Measurements from ENCODE around the gene CCK. TPM values are rescaled to one million over a fixed set of nuclear protein-coding genes. Genes with fewer than 3 reads are reported as not detected.

CCK gene
- polyA plus RNA-seq, 3 donors, result not detected

DNA sequence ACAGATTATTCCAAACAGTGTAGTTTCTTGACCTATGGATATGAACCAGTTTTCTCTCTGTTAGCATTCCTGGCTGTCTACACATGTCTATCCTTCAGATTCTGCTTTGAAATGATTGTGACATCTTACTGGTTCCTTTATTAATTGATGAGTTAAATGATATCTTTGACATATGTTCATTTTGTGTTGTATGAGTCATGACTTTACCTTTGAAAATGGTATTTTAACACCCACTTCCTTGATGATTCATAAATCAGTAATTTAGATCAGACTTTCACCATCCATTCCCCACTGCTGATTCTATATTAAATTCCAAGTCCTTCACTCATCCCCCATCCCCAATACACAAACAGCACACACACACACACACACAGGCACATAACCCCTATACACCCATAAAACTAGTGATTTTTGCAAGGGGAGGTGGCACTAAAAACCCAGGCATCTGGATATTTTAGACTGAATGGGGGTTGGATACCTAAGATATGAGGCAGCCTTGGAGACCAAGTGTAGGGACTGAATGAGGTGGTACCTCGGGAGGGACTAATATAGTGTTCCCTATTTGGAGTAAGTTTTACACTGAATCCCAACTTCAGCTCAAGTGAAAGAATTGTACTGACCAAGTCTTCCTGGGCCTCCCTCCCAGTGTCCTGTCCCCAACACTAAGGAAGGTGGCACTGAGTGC, 9.7 kb downstream of the CCK start:
- no CpG with 5 or more reads among the region's 1 CpG for WGBS (ENCODE audit: insufficient coverage)
- H2AFZ ChIP-seq (ENCODE audit: insufficient read depth, low read depth, low read length, poor library complexity, severe bottlenecking), result no peak overlapping the region

DNA sequence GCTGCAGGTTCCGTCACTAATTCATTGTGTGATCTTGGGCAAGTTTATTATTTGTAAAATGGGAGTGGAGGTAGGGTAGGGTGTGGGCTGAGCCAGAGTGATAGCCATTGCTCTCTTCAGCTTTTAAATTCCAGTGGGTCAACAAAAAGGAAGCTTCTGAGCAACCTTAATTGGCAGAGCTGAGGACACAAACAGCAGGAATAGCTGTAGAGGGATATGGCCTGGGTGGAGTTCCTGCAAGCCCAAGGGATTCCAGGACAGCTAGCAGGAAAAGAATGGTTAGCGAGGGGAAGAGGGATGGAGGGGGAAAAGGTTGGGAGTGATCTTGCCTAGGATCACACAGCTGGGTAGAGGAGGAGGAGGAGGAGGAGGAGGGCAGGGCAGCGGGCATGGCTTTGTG, 11.4 kb downstream of the CCK start:
- Histone ChIP-seq H3K4me2 (replicated peaks; ENCODE audit: extremely low read depth, low read length, poor library complexity, severe bottlenecking) (no peak overlapping the region), H3K36me3 (replicated peaks in 1 of 2; ENCODE audit: control insufficient read depth in 1 of 2, insufficient read depth in 2 of 2, low read length in 2 of 2) (no peaks in the 10 kb centered on the region), H3K4me3 (replicated peaks in 1 of 3; ENCODE audit: low read depth in 2 of 3, low read length in 3 of 3) (no peak overlapping the region), H3K9ac (ENCODE audit: insufficient read depth, low read length, poor library complexity, severe bottlenecking) (no peak overlapping the region), H3K4me1 (ENCODE audit: control insufficient read depth in 1 of 2, insufficient read depth in 2 of 2, low read length in 2 of 2) (no peaks in the 10 kb centered on the region), H3K27me3 (ENCODE audit: control insufficient read depth in 2 of 2, insufficient read depth in 2 of 2, low read length in 2 of 2) (peaks cover 1 to 6% of the 10 kb centered on the region in 2 donors), H3K9me3 (replicated peaks in 1 of 2; ENCODE audit: control insufficient read depth in 1 of 2, insufficient read depth in 1 of 2, low read length in 2 of 2) (no peaks in the 10 kb centered on the region), H3K79me2 (ENCODE audit: insufficient read depth, low read length) (no peaks in the 10 kb centered on the region), H2AFZ (ENCODE audit: insufficient read depth, low read depth, low read length, poor library complexity, severe bottlenecking) (no peak overlapping the region), H4K20me1 (ENCODE audit: insufficient read depth, low read length) (no peaks in the 10 kb centered on the region), H3K27ac (ENCODE audit: low read depth in 1 of 2, low read length in 2 of 2) (no peak overlapping the region)
- TF ChIP-seq, protein P1, sequence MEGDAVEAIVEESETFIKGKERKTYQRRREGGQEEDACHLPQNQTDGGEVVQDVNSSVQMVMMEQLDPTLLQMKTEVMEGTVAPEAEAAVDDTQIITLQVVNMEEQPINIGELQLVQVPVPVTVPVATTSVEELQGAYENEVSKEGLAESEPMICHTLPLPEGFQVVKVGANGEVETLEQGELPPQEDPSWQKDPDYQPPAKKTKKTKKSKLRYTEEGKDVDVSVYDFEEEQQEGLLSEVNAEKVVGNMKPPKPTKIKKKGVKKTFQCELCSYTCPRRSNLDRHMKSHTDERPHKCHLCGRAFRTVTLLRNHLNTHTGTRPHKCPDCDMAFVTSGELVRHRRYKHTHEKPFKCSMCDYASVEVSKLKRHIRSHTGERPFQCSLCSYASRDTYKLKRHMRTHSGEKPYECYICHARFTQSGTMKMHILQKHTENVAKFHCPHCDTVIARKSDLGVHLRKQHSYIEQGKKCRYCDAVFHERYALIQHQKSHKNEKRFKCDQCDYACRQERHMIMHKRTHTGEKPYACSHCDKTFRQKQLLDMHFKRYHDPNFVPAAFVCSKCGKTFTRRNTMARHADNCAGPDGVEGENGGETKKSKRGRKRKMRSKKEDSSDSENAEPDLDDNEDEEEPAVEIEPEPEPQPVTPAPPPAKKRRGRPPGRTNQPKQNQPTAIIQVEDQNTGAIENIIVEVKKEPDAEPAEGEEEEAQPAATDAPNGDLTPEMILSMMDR (IDR thresholded peaks at IDR 0.05), result no peak
- intact Hi-C loops (cut with micrococcal nuclease), result no loop called here
- H3K36me3 Mint-ChIP-seq, result no peaks in the 10 kb centered on the region
- H3K9me3 Mint-ChIP-seq, result peaks cover 0 to 2% (median 0%) of the 10 kb centered on the region in 7 donors
- H3K27ac Mint-ChIP-seq, result no peak overlapping the region
- WGBS (ENCODE audit: insufficient coverage), result 88% methylated on average over 2 of the region's 3 CpGs
- H3K4me1 Mint-ChIP-seq, result no peaks in the 10 kb centered on the region
- H3K4me3 Mint-ChIP-seq, result no peak overlapping the region
- peaks cover 7 to 23% (median 23%) of the 10 kb centered on the region in 3 donors for H3K27me3 Mint-ChIP-seq (ENCODE audit: low read depth in 3 of 3)
- DNase-seq, result no peak

More for the DNA sequence above, 9.7 kb downstream of the CCK start:
- Histone ChIP-seq H3K27ac (ENCODE audit: low read depth in 1 of 2, low read length in 2 of 2) (no peak overlapping the region), H3K27me3 (ENCODE audit: control insufficient read depth in 2 of 2, insufficient read depth in 2 of 2, low read length in 2 of 2) (peaks cover 3 to 18% of the 10 kb centered on the region in 2 donors), H3K9me3 (replicated peaks in 1 of 2; ENCODE audit: control insufficient read depth in 1 of 2, insufficient read depth in 1 of 2, low read length in 2 of 2) (no peaks in the 10 kb centered on the region), H3K9ac (ENCODE audit: insufficient read depth, low read length, poor library complexity, severe bottlenecking) (no peak overlapping the region), H3K36me3 (replicated peaks in 1 of 2; ENCODE audit: control insufficient read depth in 1 of 2, insufficient read depth in 2 of 2, low read length in 2 of 2) (no peaks in the 10 kb centered on the region), H3K4me3 (replicated peaks in 1 of 3; ENCODE audit: low read depth in 2 of 3, low read length in 3 of 3) (no peak overlapping the region), H4K20me1 (ENCODE audit: insufficient read depth, low read length) (no peaks in the 10 kb centered on the region), H3K4me1 (ENCODE audit: control insufficient read depth in 1 of 2, insufficient read depth in 2 of 2, low read length in 2 of 2) (no peaks in the 10 kb centered on the region), H3K4me2 (replicated peaks; ENCODE audit: extremely low read depth, low read length, poor library complexity, severe bottlenecking) (no peak overlapping the region), H3K79me2 (ENCODE audit: insufficient read depth, low read length) (no peaks in the 10 kb centered on the region)
- H3K4me3 Mint-ChIP-seq, result no peak overlapping the region
- peaks cover 0 to 2% (median 0%) of the 10 kb centered on the region in 7 donors for H3K9me3 Mint-ChIP-seq
- H3K4me1 Mint-ChIP-seq, result no peaks in the 10 kb centered on the region
- H3K27ac Mint-ChIP-seq, result no peak overlapping the region
- peaks cover 11 to 28% (median 23%) of the 10 kb centered on the region in 3 donors for H3K27me3 Mint-ChIP-seq (ENCODE audit: low read depth in 3 of 3)
- intact Hi-C loops (cut with micrococcal nuclease), result no loop called here
- DNase-seq, result no peak
- TF ChIP-seq, protein P1 (IDR thresholded peaks at IDR 0.05), result no peak
- no peaks in the 10 kb centered on the region for H3K36me3 Mint-ChIP-seq
